Measurements from ENCODE around the gene SH3PXD2B.

Gene SH3PXD2B

GRCh38 chr5:172423379-172424110, 30.8 kb downstream of the SH3PXD2B start:
- Histone ChIP-seq H2BK120ac (ENCODE audit: low read depth, low read length) (no peak overlapping the region), H2BK5ac (ENCODE audit: low read depth, low read length, poor library complexity, severe bottlenecking) (no peak overlapping the region), H2BK12ac (ENCODE audit: low read length in 2 of 2) (no peak overlapping the region), H3K4me2 (ENCODE audit: low read length, poor library complexity, severe bottlenecking) (no peak overlapping the region), H3K27me3 (ENCODE audit: control insufficient read depth in 1 of 2, insufficient read depth in 1 of 2, low read length in 2 of 2) (no peaks in the 10 kb centered on the region), H2AFZ (ENCODE audit: low read depth, low read length) (no peak overlapping the region), H2AK5ac (ENCODE audit: low read length, severe bottlenecking) (no peak overlapping the region), H3K79me1 (replicated peaks; ENCODE audit: low read length, poor library complexity, severe bottlenecking) (peaks cover 43% of the 10 kb centered on the region), H3K18ac (ENCODE audit: low read depth in 1 of 2, low read length in 2 of 2) (no peak overlapping the region), H3K9ac (ENCODE audit: low read length) (no peak overlapping the region), H3K27ac (ENCODE audit: low read length, poor library complexity, severe bottlenecking) (no peak overlapping the region), H3K4me3 (ENCODE audit: insufficient read depth in 1 of 2, low read depth in 1 of 2, low read length in 2 of 2) (no peak overlapping the region), H4K8ac (ENCODE audit: low read length) (no peak overlapping the region), H3K14ac (ENCODE audit: low read length in 2 of 2) (no peak overlapping the region), H3K9me3 (ENCODE audit: control insufficient read depth, low read length) (no peaks in the 10 kb centered on the region), H2BK15ac (ENCODE audit: low read depth, poor library complexity, severe bottlenecking) (no peak overlapping the region), H3K4ac (ENCODE audit: low read depth in 1 of 2, low read length in 2 of 2) (no peak overlapping the region), H3K36me3 (ENCODE audit: control insufficient read depth in 1 of 2, insufficient read depth in 2 of 2, low read depth in 1 of 2, low read length in 2 of 2) (peaks cover 49 to 72% of the 10 kb centered on the region in 2 experiments), H3K23ac (ENCODE audit: low read length in 2 of 2) (no peak overlapping the region), H3K4me1 (ENCODE audit: control insufficient read depth, insufficient read depth, low read depth, low read length) (peaks cover 13% of the 10 kb centered on the region), H4K91ac (ENCODE audit: low read length) (no peak overlapping the region)
- WGBS: 98% methylated on average over 17 of the region's 20 CpGs
- DNase-seq: no peak

- Histone ChIP-seq H3K23ac (ENCODE audit: low read length in 2 of 2) (no peak overlapping the region), H3K4ac (ENCODE audit: low read depth in 1 of 2, low read length in 2 of 2) (no peak overlapping the region), H3K79me1 (replicated peaks; ENCODE audit: low read length, poor library complexity, severe bottlenecking) (peaks cover 41% of the 10 kb centered on the region), H3K18ac (ENCODE audit: low read depth in 1 of 2, low read length in 2 of 2) (no peak overlapping the region), H2AFZ (ENCODE audit: low read depth, low read length) (no peak overlapping the region), H3K36me3 (ENCODE audit: control insufficient read depth in 1 of 2, insufficient read depth in 2 of 2, low read depth in 1 of 2, low read length in 2 of 2) (peaks cover 55 to 67% of the 10 kb centered on the region in 2 experiments), H3K14ac (ENCODE audit: low read length in 2 of 2) (no peak overlapping the region), H2BK15ac (ENCODE audit: low read depth, poor library complexity, severe bottlenecking) (no peak overlapping the region), H2AK5ac (ENCODE audit: low read length, severe bottlenecking) (no peak overlapping the region), H2BK5ac (ENCODE audit: low read depth, low read length, poor library complexity, severe bottlenecking) (no peak overlapping the region), H3K27ac (ENCODE audit: low read length, poor library complexity, severe bottlenecking) (no peak overlapping the region), H4K91ac (ENCODE audit: low read length) (no peak overlapping the region), H3K9me3 (ENCODE audit: control insufficient read depth, low read length) (no peaks in the 10 kb centered on the region), H2BK120ac (ENCODE audit: low read depth, low read length) (no peak overlapping the region), H3K4me3 (ENCODE audit: insufficient read depth in 1 of 2, low read depth in 1 of 2, low read length in 2 of 2) (no peak overlapping the region), H3K4me2 (ENCODE audit: low read length, poor library complexity, severe bottlenecking) (no peak overlapping the region), H3K4me1 (ENCODE audit: control insufficient read depth, insufficient read depth, low read depth, low read length) (peaks cover 21% of the 10 kb centered on the region), H2BK12ac (ENCODE audit: low read length in 2 of 2) (no peak overlapping the region), H3K9ac (ENCODE audit: low read length) (no peak overlapping the region), H4K8ac (ENCODE audit: low read length) (no peak overlapping the region), H3K27me3 (ENCODE audit: control insufficient read depth in 1 of 2, insufficient read depth in 1 of 2, low read length in 2 of 2) (no peaks in the 10 kb centered on the region)
- DNase-seq: no peak
- WGBS: 92% methylated on average over 10 of the region's 10 CpGs
These were observed 32.1 kb downstream of the SH3PXD2B start for GRCh38 chr5:172422255-172422654.

GRCh38 chr5:172421020-172421419, 33.3 kb downstream of the SH3PXD2B start:
- 93% methylated on average over 5 of the region's 7 CpGs for WGBS
- Histone ChIP-seq H2BK15ac (ENCODE audit: low read depth, poor library complexity, severe bottlenecking) (no peak overlapping the region), H3K9me3 (ENCODE audit: control insufficient read depth, low read length) (no peaks in the 10 kb centered on the region), H4K8ac (ENCODE audit: low read length) (no peak overlapping the region), H4K91ac (ENCODE audit: low read length) (no peak overlapping the region), H3K18ac (ENCODE audit: low read depth in 1 of 2, low read length in 2 of 2) (no peak overlapping the region), H3K36me3 (ENCODE audit: control insufficient read depth in 1 of 2, insufficient read depth in 2 of 2, low read depth in 1 of 2, low read length in 2 of 2) (peaks cover 57 to 65% of the 10 kb centered on the region in 2 experiments), H3K27me3 (ENCODE audit: control insufficient read depth in 1 of 2, insufficient read depth in 1 of 2, low read length in 2 of 2) (no peaks in the 10 kb centered on the region), H2AK5ac (ENCODE audit: low read length, severe bottlenecking) (no peak overlapping the region), H3K9ac (ENCODE audit: low read length) (peak overlapping the region; percentile 85), H2BK5ac (ENCODE audit: low read depth, low read length, poor library complexity, severe bottlenecking) (no peak overlapping the region), H3K14ac (ENCODE audit: low read length in 2 of 2) (no peak overlapping the region), H3K79me1 (replicated peaks; ENCODE audit: low read length, poor library complexity, severe bottlenecking) (peaks cover 38% of the 10 kb centered on the region), H2BK120ac (ENCODE audit: low read depth, low read length) (no peak overlapping the region), H3K27ac (ENCODE audit: low read length, poor library complexity, severe bottlenecking) (no peak overlapping the region), H3K4me1 (ENCODE audit: control insufficient read depth, insufficient read depth, low read depth, low read length) (peaks cover 22% of the 10 kb centered on the region), H3K23ac (ENCODE audit: low read length in 2 of 2) (no peak overlapping the region), H3K4ac (ENCODE audit: low read depth in 1 of 2, low read length in 2 of 2) (no peak overlapping the region), H2BK12ac (ENCODE audit: low read length in 2 of 2) (peak overlapping the region in 1 of 2 experiments; percentile 6), H2AFZ (ENCODE audit: low read depth, low read length) (no peak overlapping the region), H3K4me2 (ENCODE audit: low read length, poor library complexity, severe bottlenecking) (no peak overlapping the region), H3K4me3 (ENCODE audit: insufficient read depth in 1 of 2, low read depth in 1 of 2, low read length in 2 of 2) (peak overlapping the region in 1 of 2 experiments; percentile 17)
- no peak for DNase-seq

GRCh38 chr5:172420235-172420939, 33.9 kb downstream of the SH3PXD2B start:
- DNase-seq: peak; percentile 62
- H2AFZ ChIP-seq (ENCODE audit: low read depth, low read length): no peak overlapping the region
- no peak overlapping the region for H3K18ac ChIP-seq (ENCODE audit: low read depth in 1 of 2, low read length in 2 of 2)
- H2BK15ac ChIP-seq (ENCODE audit: low read depth, poor library complexity, severe bottlenecking): no peak overlapping the region
- H4K8ac ChIP-seq (ENCODE audit: low read length): no peak overlapping the region
- peak overlapping the region in 1 of 2 experiments; percentile 37 for H3K4me3 ChIP-seq (ENCODE audit: insufficient read depth in 1 of 2, low read depth in 1 of 2, low read length in 2 of 2)
- H2AK5ac ChIP-seq (ENCODE audit: low read length, severe bottlenecking): no peak overlapping the region
- H3K36me3 ChIP-seq (ENCODE audit: control insufficient read depth in 1 of 2, insufficient read depth in 2 of 2, low read depth in 1 of 2, low read length in 2 of 2): peaks cover 59 to 70% of the 10 kb centered on the region in 2 experiments
- no peak overlapping the region for H3K4me2 ChIP-seq (ENCODE audit: low read length, poor library complexity, severe bottlenecking)
- no peak overlapping the region for H3K23ac ChIP-seq (ENCODE audit: low read length in 2 of 2)
- H4K91ac ChIP-seq (ENCODE audit: low read length): no peak overlapping the region
- H3K79me1 ChIP-seq (replicated peaks; ENCODE audit: low read length, poor library complexity, severe bottlenecking): peaks cover 39% of the 10 kb centered on the region
- H2BK5ac ChIP-seq (ENCODE audit: low read depth, low read length, poor library complexity, severe bottlenecking): no peak overlapping the region
- H3K27ac ChIP-seq (ENCODE audit: low read length, poor library complexity, severe bottlenecking): no peak overlapping the region
- no peak overlapping the region for H3K4ac ChIP-seq (ENCODE audit: low read depth in 1 of 2, low read length in 2 of 2)
- H3K9ac ChIP-seq (ENCODE audit: low read length): peak overlapping the region; percentile 85
- H3K9me3 ChIP-seq (ENCODE audit: control insufficient read depth, low read length): no peaks in the 10 kb centered on the region
- H2BK120ac ChIP-seq (ENCODE audit: low read depth, low read length): no peak overlapping the region
- no peak overlapping the region for H3K14ac ChIP-seq (ENCODE audit: low read length in 2 of 2)
- 84% methylated on average over 8 of the region's 10 CpGs for WGBS
- H3K4me1 ChIP-seq (ENCODE audit: control insufficient read depth, insufficient read depth, low read depth, low read length): peaks cover 25% of the 10 kb centered on the region
- H2BK12ac ChIP-seq (ENCODE audit: low read length in 2 of 2): no peak overlapping the region
- H3K27me3 ChIP-seq (ENCODE audit: control insufficient read depth in 1 of 2, insufficient read depth in 1 of 2, low read length in 2 of 2): no peaks in the 10 kb centered on the region
